ENCODE results near the gene S100A1. TPM values are rescaled to one million over a fixed set of nuclear protein-coding genes. Genes with fewer than 3 reads are reported as not detected.

Gene S100A1
- total and polyA plus RNA-seq, 10 of the 15 experiments (the other 5 are each of a cell fraction or from before 2014, with no cell fraction given): 0.13 to 0.29 TPM; not detected in 8

DNA sequence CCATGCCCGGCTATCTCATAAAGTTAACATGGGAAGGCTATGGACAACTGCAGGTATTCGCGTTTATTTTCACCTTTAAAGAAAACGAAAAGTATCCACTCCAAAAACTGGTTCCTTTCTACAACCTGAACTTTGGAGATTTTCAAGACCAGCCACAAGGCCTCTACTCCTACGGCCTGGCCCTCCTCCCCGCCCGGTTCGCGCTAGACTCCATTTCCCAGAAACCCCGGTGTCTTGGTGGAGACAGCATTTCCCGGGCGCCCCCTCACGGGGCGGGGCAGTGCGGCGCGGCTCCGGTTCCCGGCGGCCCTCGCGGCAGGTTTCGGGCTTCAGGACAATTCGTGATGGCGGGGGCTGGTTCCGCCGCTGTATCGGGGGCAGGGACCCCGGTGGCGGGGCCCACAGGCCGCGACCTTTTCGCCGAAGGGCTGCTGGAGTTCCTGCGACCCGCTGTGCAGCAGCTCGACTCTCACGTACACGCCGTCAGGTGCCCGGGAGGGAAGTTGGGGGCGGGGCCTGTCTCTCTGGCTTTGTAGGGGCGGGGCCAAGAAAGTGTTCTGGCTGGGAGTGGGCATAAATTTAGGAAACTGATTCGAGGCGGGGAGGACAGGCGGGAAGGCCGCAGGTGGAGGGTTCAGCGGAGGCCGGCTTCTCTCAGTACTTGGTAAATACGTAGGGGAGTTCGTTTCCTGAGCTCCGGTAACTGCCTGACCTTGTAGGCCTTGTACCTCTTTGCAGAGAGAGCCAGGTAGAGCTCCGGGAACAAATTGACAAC lies 30.4 kb downstream of the S100A1 start, which contains the start of gene SNAPIN (continued):
- TF ChIP-seq TCF3 (IDR thresholded peaks at IDR 0.05; ENCODE audit: borderline replicate concordance, insufficient read depth, low read depth, low read length) (no peak), POLR2AphosphoS2 (IDR thresholded peaks at IDR 0.05; ENCODE audit: low read depth, low read length) (peak; percentile 90), DPF2 (IDR thresholded peaks at IDR 0.05) (0 out of 2 replicates have a peak, but pooled peaks have one; percentile 16), SUZ12 (IDR thresholded peaks at IDR 0.05; ENCODE audit: unreplicated experiment) (no peak), WRNIP1 (IDR thresholded peaks at IDR 0.05; ENCODE audit: borderline replicate concordance, low read depth, low read length) (no peak), TCF12 (IDR thresholded peaks at IDR 0.05; ENCODE audit: low read depth, low read length) (no peak; the same call in 1 of the 2 replicates), RFX5 (IDR thresholded peaks at IDR 0.05; ENCODE audit: low read depth, low read length) (no peak), ZZZ3 (IDR thresholded peaks at IDR 0.05; ENCODE audit: control insufficient read depth, insufficient read length, low read depth) (no peak), BMI1 (IDR thresholded peaks at IDR 0.05; ENCODE audit: borderline replicate concordance) (no peak), IRF4 (IDR thresholded peaks at IDR 0.05; ENCODE audit: low read depth, low read length) (no peak), RAD21 (IDR thresholded peaks at IDR 0.05; ENCODE audit: insufficient read depth, low read depth, low read length) (no peak), BRCA1 (IDR thresholded peaks at IDR 0.05; ENCODE audit: low read depth, low read length) (no peak)
- TF ChIP-seq, protein P1, sequence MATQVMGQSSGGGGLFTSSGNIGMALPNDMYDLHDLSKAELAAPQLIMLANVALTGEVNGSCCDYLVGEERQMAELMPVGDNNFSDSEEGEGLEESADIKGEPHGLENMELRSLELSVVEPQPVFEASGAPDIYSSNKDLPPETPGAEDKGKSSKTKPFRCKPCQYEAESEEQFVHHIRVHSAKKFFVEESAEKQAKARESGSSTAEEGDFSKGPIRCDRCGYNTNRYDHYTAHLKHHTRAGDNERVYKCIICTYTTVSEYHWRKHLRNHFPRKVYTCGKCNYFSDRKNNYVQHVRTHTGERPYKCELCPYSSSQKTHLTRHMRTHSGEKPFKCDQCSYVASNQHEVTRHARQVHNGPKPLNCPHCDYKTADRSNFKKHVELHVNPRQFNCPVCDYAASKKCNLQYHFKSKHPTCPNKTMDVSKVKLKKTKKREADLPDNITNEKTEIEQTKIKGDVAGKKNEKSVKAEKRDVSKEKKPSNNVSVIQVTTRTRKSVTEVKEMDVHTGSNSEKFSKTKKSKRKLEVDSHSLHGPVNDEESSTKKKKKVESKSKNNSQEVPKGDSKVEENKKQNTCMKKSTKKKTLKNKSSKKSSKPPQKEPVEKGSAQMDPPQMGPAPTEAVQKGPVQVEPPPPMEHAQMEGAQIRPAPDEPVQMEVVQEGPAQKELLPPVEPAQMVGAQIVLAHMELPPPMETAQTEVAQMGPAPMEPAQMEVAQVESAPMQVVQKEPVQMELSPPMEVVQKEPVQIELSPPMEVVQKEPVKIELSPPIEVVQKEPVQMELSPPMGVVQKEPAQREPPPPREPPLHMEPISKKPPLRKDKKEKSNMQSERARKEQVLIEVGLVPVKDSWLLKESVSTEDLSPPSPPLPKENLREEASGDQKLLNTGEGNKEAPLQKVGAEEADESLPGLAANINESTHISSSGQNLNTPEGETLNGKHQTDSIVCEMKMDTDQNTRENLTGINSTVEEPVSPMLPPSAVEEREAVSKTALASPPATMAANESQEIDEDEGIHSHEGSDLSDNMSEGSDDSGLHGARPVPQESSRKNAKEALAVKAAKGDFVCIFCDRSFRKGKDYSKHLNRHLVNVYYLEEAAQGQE (IDR thresholded peaks at IDR 0.05; ENCODE audit: low read depth, low read length): no peak
- TF ChIP-seq, protein P2, sequence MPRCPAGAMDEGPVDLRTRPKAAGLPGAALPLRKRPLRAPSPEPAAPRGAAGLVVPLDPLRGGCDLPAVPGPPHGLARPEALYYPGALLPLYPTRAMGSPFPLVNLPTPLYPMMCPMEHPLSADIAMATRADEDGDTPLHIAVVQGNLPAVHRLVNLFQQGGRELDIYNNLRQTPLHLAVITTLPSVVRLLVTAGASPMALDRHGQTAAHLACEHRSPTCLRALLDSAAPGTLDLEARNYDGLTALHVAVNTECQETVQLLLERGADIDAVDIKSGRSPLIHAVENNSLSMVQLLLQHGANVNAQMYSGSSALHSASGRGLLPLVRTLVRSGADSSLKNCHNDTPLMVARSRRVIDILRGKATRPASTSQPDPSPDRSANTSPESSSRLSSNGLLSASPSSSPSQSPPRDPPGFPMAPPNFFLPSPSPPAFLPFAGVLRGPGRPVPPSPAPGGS (IDR thresholded peaks at IDR 0.05; ENCODE audit: borderline replicate concordance, insufficient read depth, low read depth, low read length, poor library complexity, severe bottlenecking): no peak
- TF ChIP-seq, protein P3, sequence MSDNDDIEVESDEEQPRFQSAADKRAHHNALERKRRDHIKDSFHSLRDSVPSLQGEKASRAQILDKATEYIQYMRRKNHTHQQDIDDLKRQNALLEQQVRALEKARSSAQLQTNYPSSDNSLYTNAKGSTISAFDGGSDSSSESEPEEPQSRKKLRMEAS (IDR thresholded peaks at IDR 0.05; ENCODE audit: low read depth, low read length): no peak
- TF ChIP-seq, protein P4, sequence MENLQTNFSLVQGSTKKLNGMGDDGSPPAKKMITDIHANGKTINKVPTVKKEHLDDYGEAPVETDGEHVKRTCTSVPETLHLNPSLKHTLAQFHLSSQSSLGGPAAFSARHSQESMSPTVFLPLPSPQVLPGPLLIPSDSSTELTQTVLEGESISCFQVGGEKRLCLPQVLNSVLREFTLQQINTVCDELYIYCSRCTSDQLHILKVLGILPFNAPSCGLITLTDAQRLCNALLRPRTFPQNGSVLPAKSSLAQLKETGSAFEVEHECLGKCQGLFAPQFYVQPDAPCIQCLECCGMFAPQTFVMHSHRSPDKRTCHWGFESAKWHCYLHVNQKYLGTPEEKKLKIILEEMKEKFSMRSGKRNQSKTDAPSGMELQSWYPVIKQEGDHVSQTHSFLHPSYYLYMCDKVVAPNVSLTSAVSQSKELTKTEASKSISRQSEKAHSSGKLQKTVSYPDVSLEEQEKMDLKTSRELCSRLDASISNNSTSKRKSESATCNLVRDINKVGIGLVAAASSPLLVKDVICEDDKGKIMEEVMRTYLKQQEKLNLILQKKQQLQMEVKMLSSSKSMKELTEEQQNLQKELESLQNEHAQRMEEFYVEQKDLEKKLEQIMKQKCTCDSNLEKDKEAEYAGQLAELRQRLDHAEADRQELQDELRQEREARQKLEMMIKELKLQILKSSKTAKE (IDR thresholded peaks at IDR 0.05; ENCODE audit: low read depth, poor library complexity, severe bottlenecking): no peak
